T-helper 2 cell treated with Interferon-gamma antibody and Interleukin-4, amounts not matched to agents 100 ng/mL and 5 ng/mL, for 36 hours (primary cell): Measurements from ENCODE around the gene ZNF335. TPM values are rescaled to one million over a fixed set of nuclear protein-coding genes. Genes with fewer than 3 reads are reported as not detected.

Source experiments
- total RNA-seq: library from RNA; stranded (reverse); gene quantifications from 2 replicates; pipeline ENCODE4 v1.2.3, GENCODE V29; 2022

Gene ZNF335
- total RNA-seq, 1 donor from 2014 or later, result 38.7 TPM

Other genes starting within 250 kb of the ZNF335 start
- not detected in 2 replicates for gene SPINT4, start 249.9 kb downstream of the ZNF335 start, total RNA-seq
- gene WFDC3, start 180.3 kb downstream of the ZNF335 start, total RNA-seq, result not detected in 2 replicates
- gene DNTTIP1, start 180.2 kb downstream of the ZNF335 start, total RNA-seq, result 30.3 and 31.8 TPM in 2 replicates
- 181 and 183 TPM in 2 replicates for gene UBE2C, start 159.6 kb downstream of the ZNF335 start, total RNA-seq
- gene TNNC2, start 144.9 kb downstream of the ZNF335 start, total RNA-seq, result 0.36 TPM in 1 of 2 replicates, not detected in the other
- 1.7 and 1.8 TPM in 2 replicates for gene SNX21, start 138.4 kb downstream of the ZNF335 start, total RNA-seq
- 36.6 and 37.1 TPM in 2 replicates for gene ACOT8, start 114.8 kb downstream of the ZNF335 start, total RNA-seq
- 6.4 and 7.1 TPM in 2 replicates for gene ZSWIM3, start 114.6 kb downstream of the ZNF335 start, total RNA-seq
- 9.8 and 10.7 TPM in 2 replicates for gene ZSWIM1, start 91.0 kb downstream of the ZNF335 start, total RNA-seq
- gene SPATA25, start 84.6 kb downstream of the ZNF335 start, total RNA-seq, result 0.52 and 1.0 TPM in 2 replicates
- gene NEURL2, start 81.0 kb downstream of the ZNF335 start, total RNA-seq, result 1.4 and 2.1 TPM in 2 replicates
- 55.1 and 60.4 TPM in 2 replicates for gene CTSA, start 80.9 kb downstream of the ZNF335 start, total RNA-seq
- 1.5 and 1.8 TPM in 2 replicates for gene PLTP, start 60.0 kb downstream of the ZNF335 start, total RNA-seq
- gene PCIF1, start 37.5 kb downstream of the ZNF335 start, total RNA-seq, result 37.1 and 38.3 TPM in 2 replicates
- not detected in 2 replicates for gene MMP9, start 36.7 kb upstream of the ZNF335 start, total RNA-seq
- 0.70 TPM in 1 of 2 replicates, not detected in the other for gene SLC12A5, start 57.0 kb upstream of the ZNF335 start, total RNA-seq
- gene NCOA5, start 117.8 kb upstream of the ZNF335 start, total RNA-seq, result 40.0 and 40.2 TPM in 2 replicates
- gene CD40, start 146.1 kb upstream of the ZNF335 start, total RNA-seq, result 0.43 and 0.61 TPM in 2 replicates